OCI-LY7 (cell line): ENCODE data around the gene UGT1A6.

Source experiments
- EZH2phosphoT487 ChIP-seq: fragments of 200-600 bp; sonication (generic); IDR thresholded peaks from 2 replicates; pipeline ENCODE4 v1.6.1; 2018; ENCODE audit warnings: low read depth, borderline replicate concordance, mild to moderate bottlenecking, mixed run types, antibody characterized with exemption, low read length, moderate library complexity, mixed read lengths
- TF ChIP-seq, protein P1 (sequence below): fragments of 200-600 bp; sonication (generic); conservative IDR thresholded peaks from 2 replicates; pipeline ENCODE4 v1.5.1; 2014; ENCODE audit warnings: mild to moderate bottlenecking, antibody characterized with exemption, low read length, moderate library complexity, mixed read lengths

DNA sequence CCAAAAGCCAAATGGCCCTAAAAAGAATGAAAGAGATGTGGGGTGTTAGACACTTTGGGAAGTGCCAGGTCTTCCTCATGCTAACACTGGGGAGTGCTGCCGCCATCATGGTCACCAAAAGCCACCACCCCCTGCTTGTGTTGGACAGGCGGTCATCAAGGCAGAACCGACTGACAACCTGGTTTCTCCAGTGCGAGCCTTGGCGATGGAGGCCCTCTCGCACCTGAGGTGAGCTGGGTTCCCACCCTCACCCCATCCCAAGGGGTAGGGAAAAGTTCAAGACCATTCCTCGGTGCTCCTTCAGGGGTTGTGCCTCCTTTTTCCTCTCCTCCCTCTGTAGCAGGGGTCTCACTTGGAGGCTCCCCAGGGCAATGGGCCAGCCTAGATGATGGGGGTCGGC lies 119.0 kb downstream of the UGT1A6 start:
- TF ChIP-seq, protein P1, sequence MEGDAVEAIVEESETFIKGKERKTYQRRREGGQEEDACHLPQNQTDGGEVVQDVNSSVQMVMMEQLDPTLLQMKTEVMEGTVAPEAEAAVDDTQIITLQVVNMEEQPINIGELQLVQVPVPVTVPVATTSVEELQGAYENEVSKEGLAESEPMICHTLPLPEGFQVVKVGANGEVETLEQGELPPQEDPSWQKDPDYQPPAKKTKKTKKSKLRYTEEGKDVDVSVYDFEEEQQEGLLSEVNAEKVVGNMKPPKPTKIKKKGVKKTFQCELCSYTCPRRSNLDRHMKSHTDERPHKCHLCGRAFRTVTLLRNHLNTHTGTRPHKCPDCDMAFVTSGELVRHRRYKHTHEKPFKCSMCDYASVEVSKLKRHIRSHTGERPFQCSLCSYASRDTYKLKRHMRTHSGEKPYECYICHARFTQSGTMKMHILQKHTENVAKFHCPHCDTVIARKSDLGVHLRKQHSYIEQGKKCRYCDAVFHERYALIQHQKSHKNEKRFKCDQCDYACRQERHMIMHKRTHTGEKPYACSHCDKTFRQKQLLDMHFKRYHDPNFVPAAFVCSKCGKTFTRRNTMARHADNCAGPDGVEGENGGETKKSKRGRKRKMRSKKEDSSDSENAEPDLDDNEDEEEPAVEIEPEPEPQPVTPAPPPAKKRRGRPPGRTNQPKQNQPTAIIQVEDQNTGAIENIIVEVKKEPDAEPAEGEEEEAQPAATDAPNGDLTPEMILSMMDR = no peak
- no peak for TF ChIP-seq EZH2phosphoT487
